Right lobe of liver (tissue), 6 donors: Measurements from ENCODE around the gene NRCAM. TPM values are rescaled to one million over a fixed set of nuclear protein-coding genes. Genes with fewer than 3 reads are reported as not detected.

Source experiments
- ATAC-seq, 4 donors: fragments of 200-7000 bp; cut with Tn5 transposase; one replicate each; pipeline ENCODE4 v1.9.1; 2020; ENCODE audit warnings: mild to moderate bottlenecking in 4 of 4, moderate library complexity in 4 of 4
- DNase-seq, 3 donors: peaks; one replicate each; pipeline ENCODE4 v3.0.0-alpha.2; 2020
- H3K27ac ChIP-seq, 3 donors: fragments of 200-600 bp; one replicate each; pipeline ENCODE4 v1.8.0; 2022
- H3K27me3 ChIP-seq, 2 donors: fragments of 200-600 bp; one replicate each; pipeline ENCODE4 v1.8.0; 2022
- H3K36me3 ChIP-seq, 4 donors: fragments of 200-600 bp; sonication (generic) in 1 of 4; one replicate each; pipeline versions ENCODE4 v1.5.1 to v1.8.0; 2017 to 2022; ENCODE audit warnings: control low read depth in 1 of 4
- H3K4me1 ChIP-seq, 4 donors: fragments of 200-600 bp; sonication (generic) in 1 of 4; one replicate each; pipeline versions ENCODE4 v1.5.1 to v1.8.0; 2017 to 2022; ENCODE audit warnings: control low read depth in 1 of 4
- H3K4me3 ChIP-seq, 3 donors: fragments of 200-600 bp; one replicate each; pipeline ENCODE4 v1.8.0; 2022
- H3K9me3 ChIP-seq, 4 donors: fragments of 200-600 bp; sonication (generic) in 1 of 4; one replicate each; pipeline versions ENCODE4 v1.5.1 to v1.8.0; 2017 to 2022; ENCODE audit warnings: control low read depth in 1 of 4
- CTCF ChIP-seq, 4 donors: fragments of 200-600 bp in 3 of 4; fragments of 450-650 bp in 1 of 4; IDR thresholded peaks; one replicate each; pipeline versions ENCODE4 v1.5.1 to v1.8.0; 2016 to 2022; ENCODE audit warnings: antibody characterized with exemption in 4 of 4, mild to moderate bottlenecking in 2 of 4
- POLR2A ChIP-seq: fragments of 450-650 bp; IDR thresholded peaks from one replicate; pipeline ENCODE4 v1.6.1; 2017; ENCODE audit warnings: antibody characterized with exemption, mild to moderate bottlenecking
- WGBS: methylation state at CpG from one replicate; pipeline ENCODE4 v1.1.6; 2018; ENCODE audit warnings: low coverage, low lambda C conversion rate; ENCODE audit not compliant: insufficient coverage; ENCODE audit errors: missing lambda C conversion rate; 5-methylcytosine and 5-hydroxymethylcytosine counted together
- intact Hi-C, 2 donors: fragments of 100-400 bp; cut with DNase I; formaldehyde crosslinking; loops; one replicate each; pipeline versions ENCODE4 v1.11.2 to v1.14.1; 2022
- total RNA-seq, 6 experiments: library from RNA; depleted of rRNA in 2 of 6; stranded (reverse); fragments of >200 nt in 2 of 6; fragmentation: NEBNext Ultra II Directional in 3 of 6; extraction: Animal tissue kit (Norgen Biotek cat#: 25700) in 3 of 6; gene quantifications; one replicate each; pipeline versions ENCODE4 v1.1.0 to v1.2.4, GENCODE V29; 2016 to 2023
- donor health status: DM: no; HTN: yes; CAD: no.
- donor health status: DM: no; HTN: no; CAD: no.
- donor health status: DM: no; HTN: no; CAD: no.
- donor health status: DM: no; HTN: yes; CAD: no.
- donor health status: DM: no; HTN: yes; CAD: no.

NRCAM gene
- total RNA-seq, 6 experiments from 2014 or later, result 0.16 to 1.9 (median 0.27) TPM

- no peak for TF ChIP-seq POLR2A
- TF ChIP-seq CTCF (IDR thresholded peaks at IDR 0.05), result no peak
- no peak overlapping the region for H3K4me3 ChIP-seq
- H3K9me3 ChIP-seq, result no peaks in the 10 kb centered on the region
- intact Hi-C loops, result no loop called here
- H3K27me3 ChIP-seq, result no peaks in the 10 kb centered on the region
- H3K4me1 ChIP-seq, result no peaks in the 10 kb centered on the region
- no peak overlapping the region for H3K27ac ChIP-seq
- DNase-seq (no peak), ATAC-seq (no peak)
- WGBS, result 61% methylated on average over 3 of the region's 3 CpGs
- H3K36me3 ChIP-seq, result no peaks in the 10 kb centered on the region
Observed at GRCh38 chr7:108413782-108414492, 42.3 kb downstream of the NRCAM start.

- Histone ChIP-seq H3K36me3 (no peaks in the 10 kb centered on the region), H3K4me1 (no peaks in the 10 kb centered on the region), H3K27ac (no peak overlapping the region), H3K4me3 (no peak overlapping the region), H3K9me3 (no peaks in the 10 kb centered on the region), H3K27me3 (no peaks in the 10 kb centered on the region)
- DNase-seq (no peak), ATAC-seq (no peak)
- intact Hi-C loops, result no loop called here
- no peak for TF ChIP-seq CTCF (IDR thresholded peaks at IDR 0.05)
- no peak for TF ChIP-seq POLR2A
Observed at GRCh38 chr7:108413337-108413736, 42.9 kb downstream of the NRCAM start.

- H3K27ac ChIP-seq, result no peak overlapping the region
- TF ChIP-seq POLR2A (no peak), CTCF (IDR thresholded peaks at IDR 0.05) (no peak)
- intact Hi-C loops, result no loop called here
- H3K27me3 ChIP-seq, result no peaks in the 10 kb centered on the region
- no peaks in the 10 kb centered on the region for H3K36me3 ChIP-seq
- DNase-seq (no peak), ATAC-seq (no peak)
- WGBS, result 87% methylated on average over 4 of the region's 6 CpGs
- H3K4me1 ChIP-seq, result peaks cover 0 to 16% (median 2%) of the 10 kb centered on the region in 4 donors
- no peaks in the 10 kb centered on the region for H3K9me3 ChIP-seq
- H3K4me3 ChIP-seq, result no peak overlapping the region
Observed at GRCh38 chr7:108409146-108409545, 47.1 kb downstream of the NRCAM start.

- no peak for ATAC-seq
Observed at GRCh38 chr7:108408296-108408991, 47.8 kb downstream of the NRCAM start.

More at GRCh38 chr7:108408296-108408991, 47.8 kb downstream of the NRCAM start:
- TF ChIP-seq CTCF (IDR thresholded peaks at IDR 0.05) (no peak), POLR2A (no peak)
- Histone ChIP-seq H3K27me3 (no peaks in the 10 kb centered on the region), H3K4me3 (no peak overlapping the region), H3K9me3 (no peaks in the 10 kb centered on the region), H3K36me3 (no peaks in the 10 kb centered on the region), H3K4me1 (peaks cover 0 to 16% (median 2%) of the 10 kb centered on the region in 4 donors), H3K27ac (no peak overlapping the region)
- 60% methylated on average over 7 of the region's 7 CpGs for WGBS
- intact Hi-C loops, result no loop called here
- DNase-seq, result no peak
